ENCODE data around the gene ZNF597.
"Not testable (repeated sequence)": the region's sequence is repeated elsewhere in the genome, so short reads cannot be mapped to it uniquely, and the experiment has no call there.

ZNF597 gene

GRCh38 chr16:3475604-3476375, 32.5 kb upstream of the ZNF597 start:
- no peak for DNase-seq

GRCh38 chr16:3474870-3475269, 31.6 kb upstream of the ZNF597 start:
- DNase-seq = not testable (repeated sequence)

- DNase-seq = no peak
These were observed 31.0 kb upstream of the ZNF597 start for GRCh38 chr16:3474136-3474779.

GRCh38 chr16:3473596-3473943, 30.3 kb upstream of the ZNF597 start:
- not testable (repeated sequence) for DNase-seq

GRCh38 chr16:3472878-3473595, 29.7 kb upstream of the ZNF597 start:
- DNase-seq = no peak

- no peak for DNase-seq
These were observed 28.3 kb upstream of the ZNF597 start for GRCh38 chr16:3471518-3472176.

- DNase-seq = no peak
These were observed 27.4 kb upstream of the ZNF597 start for GRCh38 chr16:3470723-3471122.

GRCh38 chr16:3469736-3470135, 26.4 kb upstream of the ZNF597 start:
- no peak for DNase-seq

- DNase-seq = no peak
These were observed 25.2 kb upstream of the ZNF597 start for GRCh38 chr16:3468501-3468900.

- no peak for DNase-seq
These were observed 24.6 kb upstream of the ZNF597 start for GRCh38 chr16:3467921-3468320.

GRCh38 chr16:3467182-3467581, 23.9 kb upstream of the ZNF597 start:
- no peak for DNase-seq

GRCh38 chr16:3465911-3466584, 22.7 kb upstream of the ZNF597 start:
- DNase-seq = no peak

- DNase-seq = no peak
These were observed 22.0 kb upstream of the ZNF597 start for GRCh38 chr16:3465301-3465700.

- no peak for DNase-seq
These were observed 17.8 kb upstream of the ZNF597 start for GRCh38 chr16:3461151-3461550.

- no peak for DNase-seq
These were observed 17.3 kb upstream of the ZNF597 start for GRCh38 chr16:3460585-3460984.

- no peak for DNase-seq
These were observed 16.8 kb upstream of the ZNF597 start for GRCh38 chr16:3460121-3460520.

- DNase-seq = no peak
These were observed 16.2 kb upstream of the ZNF597 start for GRCh38 chr16:3459401-3460090.

GRCh38 chr16:3458852-3459361, 15.6 kb upstream of the ZNF597 start:
- DNase-seq = peak; percentile 28

GRCh38 chr16:3458278-3458851, 15.1 kb upstream of the ZNF597 start:
- DNase-seq = peak; percentile 22

- peak; percentile 91 for DNase-seq
These were observed 14.3 kb upstream of the ZNF597 start for GRCh38 chr16:3457434-3458252.
